ENCODE results near the gene SSU72.

- TF ChIP-seq, protein P1, sequence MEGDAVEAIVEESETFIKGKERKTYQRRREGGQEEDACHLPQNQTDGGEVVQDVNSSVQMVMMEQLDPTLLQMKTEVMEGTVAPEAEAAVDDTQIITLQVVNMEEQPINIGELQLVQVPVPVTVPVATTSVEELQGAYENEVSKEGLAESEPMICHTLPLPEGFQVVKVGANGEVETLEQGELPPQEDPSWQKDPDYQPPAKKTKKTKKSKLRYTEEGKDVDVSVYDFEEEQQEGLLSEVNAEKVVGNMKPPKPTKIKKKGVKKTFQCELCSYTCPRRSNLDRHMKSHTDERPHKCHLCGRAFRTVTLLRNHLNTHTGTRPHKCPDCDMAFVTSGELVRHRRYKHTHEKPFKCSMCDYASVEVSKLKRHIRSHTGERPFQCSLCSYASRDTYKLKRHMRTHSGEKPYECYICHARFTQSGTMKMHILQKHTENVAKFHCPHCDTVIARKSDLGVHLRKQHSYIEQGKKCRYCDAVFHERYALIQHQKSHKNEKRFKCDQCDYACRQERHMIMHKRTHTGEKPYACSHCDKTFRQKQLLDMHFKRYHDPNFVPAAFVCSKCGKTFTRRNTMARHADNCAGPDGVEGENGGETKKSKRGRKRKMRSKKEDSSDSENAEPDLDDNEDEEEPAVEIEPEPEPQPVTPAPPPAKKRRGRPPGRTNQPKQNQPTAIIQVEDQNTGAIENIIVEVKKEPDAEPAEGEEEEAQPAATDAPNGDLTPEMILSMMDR (IDR thresholded peaks at IDR 0.05; ENCODE audit: low read length), result no peak
- TF ChIP-seq EZH2 (IDR thresholded peaks at IDR 0.05; ENCODE audit: borderline replicate concordance, low read length), result no peak
Measured at GRCh38 chr1:1538989-1539309, 35.7 kb downstream of the SSU72 start.

Data from OCI-LY1 (cell line).